ENCODE results near the gene KRT86.

GRCh38 chr12:52259657-52260243 is 14.7 kb upstream of the KRT86 start:
- no peak for TF ChIP-seq SUZ12 (IDR thresholded peaks at IDR 0.05)
- TF ChIP-seq FOXK2 (IDR thresholded peaks at IDR 0.05) = no peak
- no peak for TF ChIP-seq PKNOX1 (IDR thresholded peaks at IDR 0.05)
- no peak for TF ChIP-seq CTBP1 (IDR thresholded peaks at IDR 0.05; ENCODE audit: borderline replicate concordance)
- TF ChIP-seq ELF4 (IDR thresholded peaks at IDR 0.05) = no peak
- no peak for TF ChIP-seq FOXM1 (IDR thresholded peaks at IDR 0.05; ENCODE audit: borderline replicate concordance)
- TF ChIP-seq ZNF384 (IDR thresholded peaks at IDR 0.05) = no peak
- no peak for TF ChIP-seq LEF1 (IDR thresholded peaks at IDR 0.05; ENCODE audit: borderline replicate concordance)
- TF ChIP-seq BHLHE40 (IDR thresholded peaks at IDR 0.05; ENCODE audit: borderline replicate concordance) = no peak
- no peak for TF ChIP-seq HDGF (IDR thresholded peaks at IDR 0.05; ENCODE audit: borderline replicate concordance)
- TF ChIP-seq SP1 (IDR thresholded peaks at IDR 0.05) = no peak
- TF ChIP-seq ARNT (IDR thresholded peaks at IDR 0.05) = no peak
- TF ChIP-seq TARDBP (IDR thresholded peaks at IDR 0.05) = no peak
